ENCODE measurements around the gene IFFO2. TPM values are rescaled to one million over a fixed set of nuclear protein-coding genes. Genes with fewer than 3 reads are reported as not detected.
A peak's percentile ranks its signal among the peaks of the same experiment; 100 is the strongest.

Gene IFFO2
- total and polyA plus RNA-seq, 2 donors = 5.1 to 22.6 TPM

GRCh38 chr1:18976096-18976495 lies 19.6 kb upstream of the IFFO2 start:
- Histone ChIP-seq H3K27me3 (ENCODE audit: control insufficient read depth in 2 of 2, insufficient read depth in 1 of 2, low read length in 1 of 2) (peaks cover 0 to 2% of the 10 kb centered on the region in 2 donors), H3K36me3 (ENCODE audit: control insufficient read depth in 2 of 2, insufficient read depth in 2 of 2, low read length in 1 of 2) (no peaks in the 10 kb centered on the region), H3K9me3 (ENCODE audit: control insufficient read depth in 2 of 2, insufficient read depth in 1 of 2, low read length in 1 of 2) (no peaks in the 10 kb centered on the region), H3K4me3 (ENCODE audit: low read length in 2 of 2) (no peak overlapping the region), H3K4me1 (ENCODE audit: control insufficient read depth in 2 of 2, insufficient read depth in 2 of 2, low read length in 2 of 2) (no peaks in the 10 kb centered on the region), H3K27ac (ENCODE audit: low read depth in 1 of 2, low read length in 1 of 2) (no peak overlapping the region)
- WGBS = 94% methylated on average over 8 of the region's 8 CpGs
- DNase-seq (ENCODE audit: low read depth in 6 of 9, low spot score in 9 of 9) = no peak

- H3K27me3 ChIP-seq (ENCODE audit: control insufficient read depth in 2 of 2, insufficient read depth in 1 of 2, low read length in 1 of 2) = peaks cover 0 to 2% of the 10 kb centered on the region in 2 donors
- DNase-seq (ENCODE audit: low read depth in 6 of 9, low spot score in 9 of 9) = no peak
- no peaks in the 10 kb centered on the region for H3K9me3 ChIP-seq (ENCODE audit: control insufficient read depth in 2 of 2, insufficient read depth in 1 of 2, low read length in 1 of 2)
- 92% methylated on average over 7 of the region's 7 CpGs for WGBS
- no peaks in the 10 kb centered on the region for H3K36me3 ChIP-seq (ENCODE audit: control insufficient read depth in 2 of 2, insufficient read depth in 2 of 2, low read length in 1 of 2)
- no peak overlapping the region for H3K27ac ChIP-seq (ENCODE audit: low read depth in 1 of 2, low read length in 1 of 2)
- H3K4me3 ChIP-seq (ENCODE audit: low read length in 2 of 2) = no peak overlapping the region
- H3K4me1 ChIP-seq (ENCODE audit: control insufficient read depth in 2 of 2, insufficient read depth in 2 of 2, low read length in 2 of 2) = no peaks in the 10 kb centered on the region
These were observed 18.1 kb upstream of the IFFO2 start for GRCh38 chr1:18974606-18975005.

GRCh38 chr1:18974005-18974404 lies 17.5 kb upstream of the IFFO2 start:
- no peak overlapping the region for H3K4me3 ChIP-seq (ENCODE audit: low read length in 2 of 2)
- DNase-seq (ENCODE audit: low read depth in 6 of 9, low spot score in 9 of 9) = no peak
- H3K36me3 ChIP-seq (ENCODE audit: control insufficient read depth in 2 of 2, insufficient read depth in 2 of 2, low read length in 1 of 2) = no peaks in the 10 kb centered on the region
- H3K27me3 ChIP-seq (ENCODE audit: control insufficient read depth in 2 of 2, insufficient read depth in 1 of 2, low read length in 1 of 2) = peaks cover 0 to 2% of the 10 kb centered on the region in 2 donors
- 96% methylated on average over 8 of the region's 8 CpGs for WGBS
- H3K4me1 ChIP-seq (ENCODE audit: control insufficient read depth in 2 of 2, insufficient read depth in 2 of 2, low read length in 2 of 2) = no peaks in the 10 kb centered on the region
- H3K27ac ChIP-seq (ENCODE audit: low read depth in 1 of 2, low read length in 1 of 2) = no peak overlapping the region
- no peaks in the 10 kb centered on the region for H3K9me3 ChIP-seq (ENCODE audit: control insufficient read depth in 2 of 2, insufficient read depth in 1 of 2, low read length in 1 of 2)

- Histone ChIP-seq H3K36me3 (ENCODE audit: control insufficient read depth in 2 of 2, insufficient read depth in 2 of 2, low read length in 1 of 2) (no peaks in the 10 kb centered on the region), H3K4me1 (ENCODE audit: control insufficient read depth in 2 of 2, insufficient read depth in 2 of 2, low read length in 2 of 2) (no peaks in the 10 kb centered on the region), H3K27ac (ENCODE audit: low read depth in 1 of 2, low read length in 1 of 2) (no peak overlapping the region), H3K9me3 (ENCODE audit: control insufficient read depth in 2 of 2, insufficient read depth in 1 of 2, low read length in 1 of 2) (no peaks in the 10 kb centered on the region), H3K4me3 (ENCODE audit: low read length in 2 of 2) (no peak overlapping the region), H3K27me3 (ENCODE audit: control insufficient read depth in 2 of 2, insufficient read depth in 1 of 2, low read length in 1 of 2) (peaks cover 0 to 2% of the 10 kb centered on the region in 2 donors)
- 83% methylated on average over 7 of the region's 7 CpGs for WGBS
- no peak for DNase-seq (ENCODE audit: low read depth in 6 of 9, low spot score in 9 of 9)
These were observed 17.0 kb upstream of the IFFO2 start for GRCh38 chr1:18973446-18973955.

GRCh38 chr1:18972991-18973390 lies 16.5 kb upstream of the IFFO2 start:
- Histone ChIP-seq H3K36me3 (ENCODE audit: control insufficient read depth in 2 of 2, insufficient read depth in 2 of 2, low read length in 1 of 2) (no peaks in the 10 kb centered on the region), H3K27me3 (ENCODE audit: control insufficient read depth in 2 of 2, insufficient read depth in 1 of 2, low read length in 1 of 2) (peaks cover 0 to 2% of the 10 kb centered on the region in 2 donors), H3K4me3 (ENCODE audit: low read length in 2 of 2) (no peak overlapping the region), H3K4me1 (ENCODE audit: control insufficient read depth in 2 of 2, insufficient read depth in 2 of 2, low read length in 2 of 2) (no peaks in the 10 kb centered on the region), H3K9me3 (ENCODE audit: control insufficient read depth in 2 of 2, insufficient read depth in 1 of 2, low read length in 1 of 2) (no peaks in the 10 kb centered on the region), H3K27ac (ENCODE audit: low read depth in 1 of 2, low read length in 1 of 2) (no peak overlapping the region)
- WGBS = 54% methylated on average over 7 of the region's 7 CpGs
- DNase-seq (ENCODE audit: low read depth in 6 of 9, low spot score in 9 of 9) = no peak

- DNase-seq (ENCODE audit: low read depth in 6 of 9, low spot score in 9 of 9) = peak in 1 of 9 donors; percentile 24
- Histone ChIP-seq H3K27me3 (ENCODE audit: control insufficient read depth in 2 of 2, insufficient read depth in 1 of 2, low read length in 1 of 2) (peaks cover 0 to 2% of the 10 kb centered on the region in 2 donors), H3K4me3 (ENCODE audit: low read length in 2 of 2) (no peak overlapping the region), H3K9me3 (ENCODE audit: control insufficient read depth in 2 of 2, insufficient read depth in 1 of 2, low read length in 1 of 2) (no peaks in the 10 kb centered on the region), H3K36me3 (ENCODE audit: control insufficient read depth in 2 of 2, insufficient read depth in 2 of 2, low read length in 1 of 2) (no peaks in the 10 kb centered on the region), H3K27ac (ENCODE audit: low read depth in 1 of 2, low read length in 1 of 2) (no peak overlapping the region), H3K4me1 (ENCODE audit: control insufficient read depth in 2 of 2, insufficient read depth in 2 of 2, low read length in 2 of 2) (no peaks in the 10 kb centered on the region)
- WGBS = 27% methylated on average over 2 of the region's 2 CpGs
These were observed 16.1 kb upstream of the IFFO2 start for GRCh38 chr1:18972531-18972930.

GRCh38 chr1:18970762-18971161 lies 14.3 kb upstream of the IFFO2 start:
- WGBS = 93% methylated on average over 4 of the region's 4 CpGs

GRCh38 chr1:18970358-18970757 lies 13.9 kb upstream of the IFFO2 start:
- Histone ChIP-seq H3K36me3 (ENCODE audit: control insufficient read depth in 2 of 2, insufficient read depth in 2 of 2, low read length in 1 of 2) (no peaks in the 10 kb centered on the region), H3K27me3 (ENCODE audit: control insufficient read depth in 2 of 2, insufficient read depth in 1 of 2, low read length in 1 of 2) (peaks cover 0 to 2% of the 10 kb centered on the region in 2 donors), H3K4me3 (ENCODE audit: low read length in 2 of 2) (no peak overlapping the region), H3K27ac (ENCODE audit: low read depth in 1 of 2, low read length in 1 of 2) (no peak overlapping the region), H3K4me1 (ENCODE audit: control insufficient read depth in 2 of 2, insufficient read depth in 2 of 2, low read length in 2 of 2) (no peaks in the 10 kb centered on the region), H3K9me3 (ENCODE audit: control insufficient read depth in 2 of 2, insufficient read depth in 1 of 2, low read length in 1 of 2) (no peaks in the 10 kb centered on the region)
- 96% methylated on average over 7 of the region's 7 CpGs for WGBS
- no peak for DNase-seq (ENCODE audit: low read depth in 6 of 9, low spot score in 9 of 9)

More at GRCh38 chr1:18970762-18971161, 14.3 kb upstream of the IFFO2 start:
- H3K27me3 ChIP-seq (ENCODE audit: control insufficient read depth in 2 of 2, insufficient read depth in 1 of 2, low read length in 1 of 2) = peaks cover 0 to 2% of the 10 kb centered on the region in 2 donors
- no peaks in the 10 kb centered on the region for H3K9me3 ChIP-seq (ENCODE audit: control insufficient read depth in 2 of 2, insufficient read depth in 1 of 2, low read length in 1 of 2)
- H3K36me3 ChIP-seq (ENCODE audit: control insufficient read depth in 2 of 2, insufficient read depth in 2 of 2, low read length in 1 of 2) = no peaks in the 10 kb centered on the region
- no peaks in the 10 kb centered on the region for H3K4me1 ChIP-seq (ENCODE audit: control insufficient read depth in 2 of 2, insufficient read depth in 2 of 2, low read length in 2 of 2)
- H3K27ac ChIP-seq (ENCODE audit: low read depth in 1 of 2, low read length in 1 of 2) = no peak overlapping the region
- no peak for DNase-seq (ENCODE audit: low read depth in 6 of 9, low spot score in 9 of 9)
- H3K4me3 ChIP-seq (ENCODE audit: low read length in 2 of 2) = no peak overlapping the region

- Histone ChIP-seq H3K36me3 (ENCODE audit: control insufficient read depth in 2 of 2, insufficient read depth in 2 of 2, low read length in 1 of 2) (no peaks in the 10 kb centered on the region), H3K4me3 (ENCODE audit: low read length in 2 of 2) (no peak overlapping the region), H3K27ac (ENCODE audit: low read depth in 1 of 2, low read length in 1 of 2) (no peak overlapping the region), H3K27me3 (ENCODE audit: control insufficient read depth in 2 of 2, insufficient read depth in 1 of 2, low read length in 1 of 2) (no peaks in the 10 kb centered on the region), H3K4me1 (ENCODE audit: control insufficient read depth in 2 of 2, insufficient read depth in 2 of 2, low read length in 2 of 2) (no peaks in the 10 kb centered on the region), H3K9me3 (ENCODE audit: control insufficient read depth in 2 of 2, insufficient read depth in 1 of 2, low read length in 1 of 2) (no peaks in the 10 kb centered on the region)
- DNase-seq (ENCODE audit: low read depth in 6 of 9, low spot score in 9 of 9) = no peak
- 92% methylated on average over 2 of the region's 2 CpGs for WGBS
These were observed 10.7 kb upstream of the IFFO2 start for GRCh38 chr1:18967066-18967690.

Measured in thymus (tissue), 11 donors.